Stimulated activated CD4-positive, alpha-beta T cell treated with anti-CD3 and anti-CD28 coated beads, TNF-alpha, amount 100 ng/mL, for 1 hour (primary cell): ENCODE data around the gene ZAR1L.

Source experiments
- DNase-seq, 3 donors: peaks; one replicate each; pipeline ENCODE4 v3.0.0-alpha.2; 2020; ENCODE audit warnings: low read depth in 3 of 3, low spot score in 1 of 3

The ZAR1L gene

DNA sequence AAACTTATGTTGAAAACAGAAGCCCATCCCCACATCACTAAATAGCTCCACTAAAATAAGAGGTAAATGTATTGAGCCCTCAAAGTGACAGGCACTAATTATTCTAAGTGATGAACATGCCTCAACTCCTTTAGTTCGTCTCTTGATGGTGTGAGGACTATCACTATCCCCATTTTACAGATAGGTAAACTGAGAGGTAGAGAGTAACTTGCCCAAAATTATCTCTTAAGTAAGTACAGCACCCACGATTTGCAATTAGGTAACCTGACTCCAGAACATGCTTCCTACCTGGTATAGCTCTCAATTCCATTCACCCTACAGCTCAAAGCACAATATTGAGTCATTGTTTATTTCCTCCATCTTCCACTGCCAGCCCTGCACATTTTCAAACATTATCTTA is 12.7 kb downstream of the ZAR1L start:
- DNase-seq, result no peak

DNA sequence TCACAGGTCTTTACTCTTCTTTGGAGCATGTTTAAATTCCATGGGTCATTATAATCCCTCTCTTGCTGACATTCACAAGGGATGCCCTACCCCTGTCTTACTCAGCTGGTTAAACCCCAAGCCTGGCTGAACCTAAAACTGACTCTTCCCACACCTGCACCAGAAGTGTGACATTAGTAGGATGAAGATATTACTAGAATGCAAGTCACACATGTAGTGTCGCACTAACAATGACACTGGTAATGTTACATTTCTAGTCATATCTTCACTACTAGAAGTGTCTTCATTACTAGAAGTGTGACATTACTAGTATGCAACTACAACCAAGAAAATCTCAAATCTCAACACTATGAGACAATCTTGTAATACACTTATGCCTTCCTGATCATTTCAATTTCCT is 14.2 kb downstream of the ZAR1L start:
- no peak for DNase-seq

DNA sequence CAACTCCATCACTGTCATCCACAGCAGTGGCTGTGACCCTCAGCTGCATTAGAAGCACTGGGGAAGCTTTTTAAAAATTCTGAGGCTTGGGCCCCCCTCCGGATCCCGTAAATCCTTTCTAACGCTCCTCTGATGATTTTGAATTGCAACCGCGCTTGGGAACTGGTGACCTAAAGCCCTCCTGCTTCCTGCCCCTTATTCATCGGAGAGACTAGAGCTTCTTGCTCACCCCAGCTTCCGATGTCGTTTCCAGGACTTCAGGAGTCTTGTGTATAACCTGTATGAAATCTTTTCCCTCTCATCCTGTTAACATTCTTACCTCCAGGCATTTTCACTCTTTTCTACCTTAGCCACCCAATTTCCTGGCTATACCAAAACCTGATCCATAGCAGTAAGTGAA is 14.8 kb downstream of the ZAR1L start:
- DNase-seq, result no peak

DNA sequence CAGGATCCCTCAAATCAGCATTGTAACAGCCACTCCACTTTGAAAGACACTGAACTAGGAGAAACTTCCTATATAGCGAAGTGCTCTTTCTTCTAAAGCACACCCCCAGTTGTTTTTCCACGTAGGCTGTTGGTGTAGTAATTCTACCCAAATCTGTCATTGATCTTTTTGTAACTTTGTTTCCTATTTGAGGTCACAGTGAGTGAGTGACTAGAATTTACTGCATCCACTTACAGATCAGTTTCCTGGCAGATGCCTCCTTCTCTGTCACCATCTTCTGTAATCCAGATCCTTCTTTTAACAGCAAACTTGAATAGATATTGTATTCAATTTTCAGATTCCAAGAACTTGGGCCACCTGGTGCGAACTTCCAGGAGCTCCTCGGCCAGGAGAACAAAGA is 15.3 kb downstream of the ZAR1L start:
- no peak for DNase-seq

DNA sequence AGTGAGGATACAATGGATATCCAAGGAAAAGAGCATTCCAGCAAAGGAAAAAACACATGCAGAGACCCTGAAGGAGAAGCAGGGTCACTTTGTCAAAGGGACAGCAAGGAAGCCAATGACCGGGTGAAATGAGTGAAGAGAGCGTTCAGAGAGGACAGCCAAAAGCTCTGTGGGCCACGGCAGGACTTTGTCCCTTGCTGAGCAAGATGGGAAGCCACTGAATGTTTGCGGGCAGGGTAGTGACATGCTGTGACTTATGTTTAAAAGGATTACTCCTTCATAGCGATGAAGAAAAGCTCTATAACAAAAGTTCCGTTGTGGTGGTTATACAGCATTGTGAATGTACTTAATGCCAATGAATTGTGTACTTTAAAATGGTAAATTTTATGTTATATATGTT is 16.5 kb downstream of the ZAR1L start:
- DNase-seq, result no peak

DNA sequence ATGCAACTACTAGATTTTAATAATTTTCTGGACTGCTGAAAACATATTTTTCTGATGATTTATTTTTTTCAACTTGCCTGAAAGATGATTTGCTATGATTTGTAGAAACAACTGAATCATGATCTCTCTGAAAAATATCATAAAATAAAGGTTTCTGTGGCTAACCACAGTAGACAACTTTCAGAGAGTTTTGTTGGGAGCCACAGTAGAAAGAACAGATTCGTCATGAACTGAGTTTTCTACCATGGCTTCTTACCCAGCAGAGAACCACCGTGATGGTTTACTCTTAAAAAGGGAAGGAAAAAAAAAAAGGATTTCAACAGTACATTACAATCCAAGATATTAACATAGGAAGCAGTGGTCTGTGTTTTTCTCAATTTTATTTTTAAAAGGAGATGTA is 18.0 kb downstream of the ZAR1L start:
- no peak for DNase-seq

DNA sequence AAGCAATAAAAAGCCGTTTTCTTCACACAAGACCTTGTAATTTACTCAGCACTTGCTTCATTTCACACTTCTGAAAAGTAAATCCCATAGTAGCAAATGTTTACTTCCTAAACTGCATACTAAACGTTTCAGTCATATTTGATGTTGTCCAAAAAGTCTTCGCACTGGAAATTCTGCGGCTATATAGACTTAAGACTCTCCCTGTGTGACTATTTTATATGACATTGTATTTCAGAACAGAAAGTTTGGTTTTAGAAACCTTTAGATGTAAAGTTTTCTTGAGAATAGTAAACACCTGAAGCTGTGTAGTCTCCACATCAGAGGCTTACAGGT is 29.6 kb downstream of the ZAR1L start:
- no peak for DNase-seq

DNA sequence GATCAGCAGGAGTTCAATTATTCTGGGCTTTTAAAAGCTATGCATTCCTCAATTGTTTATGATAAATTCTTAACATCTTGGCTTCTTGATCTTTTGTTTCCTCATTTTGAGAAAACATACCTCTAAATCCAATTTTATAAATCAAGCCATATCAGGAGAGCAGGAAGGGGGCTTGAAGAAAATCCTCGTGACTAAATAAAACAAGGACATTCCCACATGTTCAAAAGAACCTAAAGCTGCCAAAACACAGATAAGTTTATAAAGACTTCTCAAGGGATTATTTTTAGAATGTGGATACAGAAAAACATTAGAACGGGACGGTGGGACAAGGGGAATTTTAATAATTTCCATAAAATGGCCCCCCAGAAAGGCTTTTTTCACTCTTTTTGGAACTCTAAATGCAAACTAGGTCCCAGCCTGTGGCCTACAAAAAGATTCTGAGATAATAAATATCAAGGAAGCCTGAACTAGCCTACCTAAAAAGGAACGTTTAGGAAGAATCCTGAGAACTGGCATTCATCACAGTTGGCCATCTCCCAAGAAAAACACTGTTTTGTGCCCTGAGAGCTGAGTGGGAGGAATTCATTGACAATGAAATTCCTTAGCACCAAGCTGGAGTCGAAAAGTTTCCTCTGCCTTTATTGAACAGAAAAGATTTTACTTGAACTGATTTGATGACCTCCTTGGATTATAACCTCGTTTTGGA is 30.1 kb downstream of the ZAR1L start:
- no peak for DNase-seq

DNA sequence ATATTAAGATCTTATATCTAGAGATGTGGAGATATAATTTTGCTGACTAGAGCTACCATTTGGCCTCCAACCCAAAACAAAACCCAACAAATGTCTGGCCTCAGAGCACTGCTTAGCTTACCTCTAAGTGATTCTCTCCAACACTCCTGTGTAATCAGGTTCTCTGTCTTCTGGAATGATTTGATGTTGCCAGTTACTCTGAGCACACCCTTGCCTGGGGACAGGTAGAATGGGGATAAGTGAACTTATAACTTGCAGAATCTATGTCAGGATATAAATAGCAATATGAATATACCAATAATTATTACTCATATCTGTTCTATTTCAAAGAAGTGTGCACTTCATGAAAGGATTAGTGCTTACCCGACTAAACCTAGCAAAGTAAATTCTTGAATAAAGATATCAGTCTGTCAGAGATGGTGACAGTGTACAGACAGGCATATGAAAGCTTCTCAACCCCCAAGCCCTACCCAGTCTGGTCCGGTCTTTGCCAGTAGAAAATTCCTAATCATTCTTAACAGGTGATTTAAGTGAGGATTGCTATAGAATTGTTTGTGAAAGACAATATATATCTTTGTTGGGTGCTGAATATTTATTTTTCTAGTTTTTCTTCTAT is 33.0 kb downstream of the ZAR1L start:
- no peak for DNase-seq

DNA sequence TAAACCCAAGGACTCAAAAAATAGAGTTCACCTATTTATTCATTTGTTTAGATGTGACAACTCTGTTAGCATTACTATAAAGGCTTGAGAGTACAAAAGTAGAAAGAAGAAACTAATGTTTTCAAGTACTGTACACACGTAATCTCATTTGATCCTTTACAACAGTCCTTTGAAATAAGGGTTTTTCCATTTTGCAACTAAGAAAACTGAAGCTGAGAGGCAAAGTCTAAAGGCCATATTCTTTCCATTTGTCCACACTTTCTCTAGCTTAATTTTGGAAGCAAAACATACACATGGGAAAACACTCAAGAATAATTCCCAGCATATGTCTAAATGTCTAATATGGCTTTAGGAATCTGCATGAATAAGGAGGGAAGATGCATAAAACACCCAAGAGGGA is 34.1 kb downstream of the ZAR1L start:
- DNase-seq, result no peak

DNA sequence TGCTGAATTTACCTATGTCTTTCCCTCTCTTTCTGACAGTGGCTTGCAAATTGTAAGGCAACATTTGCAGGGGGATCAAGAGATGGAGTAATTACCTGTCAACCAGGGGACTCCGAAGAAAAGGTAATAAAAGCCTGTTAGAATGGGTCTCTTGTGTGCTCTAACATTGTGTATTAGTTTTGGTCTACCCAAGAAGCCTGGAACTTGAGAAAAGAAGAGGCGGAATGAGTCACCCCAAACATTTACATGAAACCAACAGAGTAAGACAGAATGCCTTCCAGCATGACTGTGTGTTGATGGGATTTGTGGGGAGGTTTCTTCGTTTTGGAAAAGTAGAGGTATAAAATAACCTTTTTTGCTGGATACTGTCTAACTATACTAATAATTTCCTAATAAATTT is 36.7 kb downstream of the ZAR1L start:
- no peak for DNase-seq

DNA sequence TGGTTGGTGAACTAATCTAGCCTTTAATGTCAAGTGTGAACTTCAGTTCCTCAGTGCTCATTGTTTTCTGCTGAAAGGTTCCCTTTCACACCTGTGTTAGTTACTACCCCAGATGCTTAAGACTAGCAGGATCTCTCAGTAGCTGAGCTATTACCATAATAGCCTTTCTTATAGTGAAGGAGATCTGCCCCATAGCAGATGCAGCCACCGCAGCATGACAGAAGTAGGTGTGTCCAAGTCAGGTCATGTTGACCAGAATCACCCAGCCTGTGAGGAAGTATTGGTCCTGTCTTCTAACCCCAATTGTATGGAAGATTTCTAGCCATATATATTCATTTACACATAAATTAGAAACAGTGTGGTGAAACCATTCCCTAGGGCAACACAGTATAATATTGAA is 37.3 kb downstream of the ZAR1L start:
- no peak for DNase-seq

DNA sequence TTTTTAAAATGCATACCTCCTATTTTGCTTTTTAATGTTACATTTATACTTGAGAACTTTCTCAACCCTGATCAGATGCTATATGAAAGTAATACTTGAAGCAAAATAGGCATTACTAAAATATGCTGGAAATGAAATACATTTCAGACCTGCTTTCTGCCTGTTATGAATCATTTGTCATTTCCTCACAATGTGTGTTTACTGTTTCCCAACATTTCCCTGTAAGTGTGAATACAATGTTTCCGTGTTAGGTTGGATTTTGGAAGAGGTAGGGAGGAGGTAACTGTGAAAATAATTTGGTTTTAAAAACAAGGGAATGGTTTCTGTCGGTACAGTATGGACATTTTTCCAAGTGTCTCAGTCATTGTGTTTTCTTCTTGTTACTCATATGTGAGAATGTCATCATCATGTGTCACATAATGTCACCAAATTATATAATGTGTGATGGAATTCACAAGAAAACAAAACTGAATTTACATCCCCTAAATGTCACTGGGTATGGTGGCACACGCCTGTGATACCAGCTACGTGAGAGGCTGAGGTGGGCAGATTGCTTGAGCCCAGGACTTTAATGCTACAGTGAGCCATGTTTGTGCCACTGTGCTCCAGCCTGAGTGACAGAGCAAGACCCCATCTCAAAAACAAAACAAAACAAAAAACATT is 43.0 kb downstream of the ZAR1L start:
- DNase-seq, result no peak

DNA sequence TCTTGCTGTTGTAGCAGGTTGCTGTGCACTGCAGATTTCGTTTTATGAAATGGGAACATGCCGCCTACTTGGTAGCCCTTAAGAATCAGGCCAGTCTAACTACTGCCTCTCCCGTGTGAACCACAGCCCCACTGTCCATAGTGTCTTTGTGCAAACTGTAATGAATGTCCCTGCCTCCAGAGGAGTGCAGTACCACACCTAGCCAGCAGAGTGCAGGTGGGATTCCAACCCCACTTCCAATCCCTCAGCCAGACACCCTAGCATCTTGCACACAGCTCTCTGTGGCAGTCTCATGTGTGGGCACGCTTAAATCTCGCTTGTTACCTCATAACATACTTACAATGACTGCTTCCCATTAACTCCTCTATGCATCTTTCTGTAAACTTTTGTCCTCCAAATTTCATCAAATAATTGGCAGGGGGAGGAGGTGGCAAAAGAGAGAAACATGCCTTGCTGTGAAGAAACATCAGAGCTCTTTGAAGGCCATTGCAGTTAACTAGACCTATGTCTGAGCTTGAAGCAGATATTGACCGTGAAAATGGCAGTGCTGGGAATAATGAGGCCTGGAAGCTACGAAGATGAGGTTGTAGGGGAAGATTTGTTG is 47.2 kb downstream of the ZAR1L start:
- DNase-seq, result peak in 2 of 3 donors; percentile 8 to 43

DNA sequence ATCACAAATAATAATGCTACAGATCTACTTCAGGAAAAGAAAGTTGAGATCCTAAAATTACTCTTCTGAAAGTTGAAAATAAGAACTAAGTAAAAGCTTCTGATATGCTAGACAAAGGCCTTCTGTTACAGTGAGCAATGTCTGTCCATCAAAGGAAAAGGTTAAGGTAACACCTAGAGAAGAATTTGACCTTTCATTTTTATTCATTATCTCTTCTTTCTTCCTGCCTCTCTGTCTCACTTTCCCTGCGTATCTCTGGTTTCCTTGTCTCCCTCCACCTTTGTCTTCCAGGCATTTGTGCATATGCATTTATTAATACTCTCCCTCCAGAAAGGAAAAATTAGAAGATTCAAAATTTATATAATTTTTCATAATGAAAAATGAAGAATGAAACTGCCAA is 49.0 kb downstream of the ZAR1L start:
- no peak for DNase-seq

DNA sequence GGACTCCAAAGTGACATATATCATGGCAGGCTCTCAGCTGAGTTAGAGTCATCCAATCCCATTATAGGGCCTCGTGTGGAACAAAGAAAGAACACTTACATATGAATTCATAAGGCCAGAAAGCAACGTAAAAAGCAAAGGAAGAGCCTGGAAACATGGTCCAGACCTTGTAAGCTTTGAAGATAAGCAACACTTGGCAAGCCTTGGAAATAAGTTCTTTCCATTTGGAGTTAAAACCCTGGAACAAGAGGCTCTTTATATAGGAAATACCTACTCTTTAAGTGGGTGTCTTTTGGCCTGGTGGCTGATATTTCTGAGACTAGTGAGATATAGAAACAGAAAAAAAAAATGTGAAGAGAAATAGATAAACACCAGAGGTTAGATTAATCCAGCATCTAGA is 49.4 kb downstream of the ZAR1L start:
- no peak for DNase-seq

DNA sequence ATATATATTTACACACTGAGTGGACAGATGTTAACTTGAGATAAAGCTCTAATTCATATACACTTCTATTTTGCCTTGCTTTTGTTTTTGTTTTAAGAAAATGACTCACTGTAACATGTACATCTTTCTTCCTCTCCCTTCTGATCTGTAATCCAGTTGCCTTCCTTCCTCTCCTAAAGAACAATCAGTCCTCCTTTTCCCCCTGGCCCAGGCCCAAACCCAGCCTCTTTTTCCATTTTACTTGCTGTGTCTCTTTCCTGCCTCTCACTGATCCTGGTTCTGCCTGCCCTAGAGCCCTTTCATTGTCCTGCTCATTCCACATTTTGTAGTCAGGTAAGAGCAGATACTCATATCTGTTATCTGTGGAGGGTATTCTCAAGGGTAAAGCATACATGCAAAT is 50.8 kb downstream of the ZAR1L start:
- no peak for DNase-seq

DNA sequence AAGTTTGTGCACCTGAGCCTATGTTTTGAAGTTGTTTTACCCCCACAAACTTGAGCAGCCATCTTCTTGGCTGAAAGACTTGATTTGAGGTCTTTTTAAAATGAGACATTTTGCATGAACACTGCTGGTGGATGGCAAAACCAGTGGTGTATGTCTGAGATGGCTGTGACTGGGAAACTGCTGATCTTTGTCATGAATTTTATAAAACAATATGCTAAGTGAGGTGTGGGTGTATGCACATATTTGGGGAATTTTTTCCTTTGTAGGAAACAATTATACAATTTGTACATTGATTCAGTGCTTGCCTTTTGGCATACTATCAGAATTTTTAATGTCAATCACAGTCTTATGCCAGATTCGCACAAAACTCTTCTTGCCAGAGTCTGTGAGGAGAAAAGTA is 52.5 kb downstream of the ZAR1L start:
- no peak for DNase-seq

DNA sequence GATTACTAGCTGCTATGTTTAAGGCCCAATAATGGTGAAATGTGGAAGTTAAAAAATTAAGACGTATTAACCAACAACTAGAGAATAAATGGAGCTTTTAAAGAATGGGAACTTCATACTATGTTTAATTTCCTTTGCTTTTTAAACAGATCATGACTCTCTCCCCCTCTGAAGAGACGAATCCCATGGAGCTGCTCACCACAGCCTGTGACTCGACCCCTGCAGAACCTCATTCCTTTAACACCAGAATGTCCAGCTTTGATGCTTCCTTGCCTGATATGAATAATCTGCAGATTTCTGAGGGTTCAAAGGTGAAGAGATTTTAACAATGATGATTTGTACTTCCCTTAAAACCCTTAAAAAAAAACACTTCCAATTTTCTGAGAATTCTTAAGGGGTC is 53.0 kb downstream of the ZAR1L start:
- no peak for DNase-seq

DNA sequence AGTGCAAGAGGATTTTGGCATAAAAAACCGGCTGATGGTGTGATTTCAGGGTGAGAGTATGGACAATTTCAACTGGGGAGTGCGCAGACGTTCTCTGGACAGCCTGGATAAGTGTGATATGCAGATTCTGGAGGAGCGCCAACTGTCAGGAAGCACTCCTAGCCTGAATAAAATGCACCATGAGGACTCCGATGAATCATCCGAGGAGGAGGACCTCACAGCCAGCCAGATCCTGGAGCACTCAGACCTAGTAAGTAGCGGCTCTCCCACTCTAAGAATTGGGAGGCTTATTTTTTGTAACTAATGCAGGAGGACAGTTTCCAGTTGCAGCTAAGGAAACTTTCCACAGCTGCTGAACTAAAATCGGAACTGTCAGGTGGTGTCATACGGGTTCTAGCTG is 53.6 kb downstream of the ZAR1L start:
- no peak for DNase-seq

DNA sequence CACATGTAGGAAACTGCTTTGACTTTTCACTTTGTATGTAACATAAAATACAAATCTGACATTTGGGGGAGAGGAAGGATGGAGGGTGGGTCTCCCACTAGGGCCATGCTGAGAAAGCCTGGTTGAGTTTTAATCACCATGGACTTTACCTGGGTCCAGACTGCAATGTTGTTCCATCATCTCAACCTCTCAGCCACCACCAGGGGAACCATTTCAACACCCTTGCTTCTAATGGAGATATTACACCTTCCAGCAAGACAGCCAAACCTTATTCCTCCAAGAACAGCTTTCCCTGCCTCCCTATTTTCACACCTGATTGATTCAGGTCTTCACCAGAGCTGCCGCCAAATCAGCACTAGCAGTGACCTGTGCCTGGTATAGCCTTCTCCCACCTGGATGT is 56.0 kb downstream of the ZAR1L start:
- no peak for DNase-seq

DNA sequence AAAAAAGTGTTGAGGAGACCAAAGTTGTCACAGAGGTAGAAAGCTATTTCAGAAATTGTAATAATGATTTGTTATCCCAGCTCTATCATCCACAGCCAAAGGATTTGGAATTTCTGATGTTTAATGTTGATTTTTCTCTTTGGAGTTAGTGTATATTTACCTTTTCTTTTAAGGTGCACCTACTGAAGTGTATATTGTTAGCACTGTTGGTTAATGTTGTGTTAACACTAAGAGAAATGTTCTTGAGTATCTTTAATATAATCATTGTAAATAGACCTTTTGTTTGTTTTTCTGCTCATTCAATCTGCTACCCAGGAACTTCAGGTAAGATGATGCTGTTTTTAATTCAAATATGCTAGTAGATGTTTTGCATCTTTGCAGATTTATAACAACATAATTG is 57.5 kb downstream of the ZAR1L start:
- DNase-seq, result no peak

DNA sequence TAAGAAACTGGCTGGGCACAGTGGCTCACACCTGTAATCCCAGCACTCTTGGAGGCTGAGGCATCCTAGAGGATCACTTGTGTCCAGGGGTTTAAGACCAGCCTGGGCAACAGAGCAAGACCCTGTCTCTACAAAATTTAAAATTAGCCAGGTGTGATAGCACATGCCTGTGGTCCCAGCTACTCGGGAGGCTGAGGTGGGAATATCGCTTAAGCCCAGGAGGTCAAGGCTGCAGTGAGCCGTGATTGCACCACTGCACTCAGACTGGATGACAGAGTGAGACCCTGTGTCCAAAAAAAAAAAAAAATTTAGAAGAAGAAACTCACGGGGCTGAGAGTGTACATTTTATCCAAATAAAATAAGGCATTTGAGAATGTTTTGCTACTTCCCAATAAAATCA is 58.9 kb downstream of the ZAR1L start:
- no peak for DNase-seq
